ENCODE data around the gene PREX1. TPM values are rescaled to one million over a fixed set of nuclear protein-coding genes. Genes with fewer than 3 reads are reported as not detected.

The PREX1 gene
- total RNA-seq, 1 experiment from 2014 or later, result 9.5 TPM

DNA sequence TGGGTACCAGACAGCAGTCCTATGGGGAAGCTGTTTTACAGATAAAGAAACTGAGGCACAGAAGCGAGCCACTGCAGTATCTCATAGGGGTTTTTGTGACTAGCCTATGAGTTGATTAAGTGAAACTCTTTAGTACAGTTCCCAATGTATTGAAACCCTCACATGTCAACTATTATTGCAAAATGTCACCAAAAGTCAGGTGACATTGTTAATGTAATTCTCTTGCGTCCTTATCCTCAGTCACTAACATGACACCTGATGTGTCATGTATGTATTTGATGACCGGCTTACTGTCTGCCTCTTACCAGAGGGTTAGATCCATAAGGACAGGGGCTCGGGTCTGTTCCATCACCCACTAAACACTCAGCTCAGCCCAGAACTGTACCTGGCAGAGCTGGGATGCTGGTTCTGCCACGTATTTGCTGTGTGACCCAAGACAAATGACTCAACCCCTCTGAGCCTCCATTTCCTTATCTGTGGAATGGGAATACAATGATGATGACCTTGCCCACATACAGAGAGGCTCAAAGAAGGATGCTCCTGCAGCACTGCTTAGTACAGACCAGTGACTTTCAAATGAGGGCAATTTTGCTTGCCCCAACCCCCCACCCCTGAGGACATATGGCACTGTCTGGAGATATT, 32.9 kb downstream of the PREX1 start:
- POLR2A ChIA-PET, result no interaction called here
- DNase-seq, result no peak
- TF ChIP-seq, protein P1, sequence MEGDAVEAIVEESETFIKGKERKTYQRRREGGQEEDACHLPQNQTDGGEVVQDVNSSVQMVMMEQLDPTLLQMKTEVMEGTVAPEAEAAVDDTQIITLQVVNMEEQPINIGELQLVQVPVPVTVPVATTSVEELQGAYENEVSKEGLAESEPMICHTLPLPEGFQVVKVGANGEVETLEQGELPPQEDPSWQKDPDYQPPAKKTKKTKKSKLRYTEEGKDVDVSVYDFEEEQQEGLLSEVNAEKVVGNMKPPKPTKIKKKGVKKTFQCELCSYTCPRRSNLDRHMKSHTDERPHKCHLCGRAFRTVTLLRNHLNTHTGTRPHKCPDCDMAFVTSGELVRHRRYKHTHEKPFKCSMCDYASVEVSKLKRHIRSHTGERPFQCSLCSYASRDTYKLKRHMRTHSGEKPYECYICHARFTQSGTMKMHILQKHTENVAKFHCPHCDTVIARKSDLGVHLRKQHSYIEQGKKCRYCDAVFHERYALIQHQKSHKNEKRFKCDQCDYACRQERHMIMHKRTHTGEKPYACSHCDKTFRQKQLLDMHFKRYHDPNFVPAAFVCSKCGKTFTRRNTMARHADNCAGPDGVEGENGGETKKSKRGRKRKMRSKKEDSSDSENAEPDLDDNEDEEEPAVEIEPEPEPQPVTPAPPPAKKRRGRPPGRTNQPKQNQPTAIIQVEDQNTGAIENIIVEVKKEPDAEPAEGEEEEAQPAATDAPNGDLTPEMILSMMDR (IDR thresholded peaks at IDR 0.05; ENCODE audit: insufficient read depth in 1 of 2, low read depth in 1 of 2, low read length in 1 of 2, severe bottlenecking in 1 of 2, unreplicated experiment in 1 of 2), result no peak
- Mint-ChIP-seq H3K27ac (ENCODE audit: unreplicated experiment) (no peak overlapping the region), H3K9me3 (ENCODE audit: unreplicated experiment) (no peaks in the 10 kb centered on the region), H3K27me3 (ENCODE audit: insufficient read depth, unreplicated experiment) (peaks cover 4% of the 10 kb centered on the region), H3K4me3 (ENCODE audit: unreplicated experiment) (no peak overlapping the region), H3K36me3 (ENCODE audit: insufficient read depth, unreplicated experiment) (no peaks in the 10 kb centered on the region), H3K4me1 (ENCODE audit: low read depth, unreplicated experiment) (peaks cover 7% of the 10 kb centered on the region)
- intact Hi-C loops (cut with micrococcal nuclease; ENCODE audit: unreplicated experiment), result loop anchor here (5.0 kb wide), 1 partner anchor 138 kb away; no protein-coding TSS in a partner anchor
- H3K36me3 ChIP-seq (ENCODE audit: control insufficient read depth, insufficient read depth, low read length), result no peaks in the 10 kb centered on the region
- H3K4me1 ChIP-seq, result no peaks in the 10 kb centered on the region
- no peaks in the 10 kb centered on the region; the same call in 1 of the 2 replicates for H3K27me3 ChIP-seq (replicated peaks; ENCODE audit: control insufficient read depth, insufficient read depth, low read length)
- CTCF ChIA-PET, result interaction anchor here (0.8 to 1.4 kb wide), 2 partner anchors 137 kb away, joined by 3 to 4 read pairs; no protein-coding TSS in a partner anchor
- H3K9me3 ChIP-seq, result no peaks in the 10 kb centered on the region
- BruUV-seq (replicated peaks), result no TSS peak
- no peak overlapping the region for H3K4me3 ChIP-seq (ENCODE audit: low read depth, low read length)

DNA sequence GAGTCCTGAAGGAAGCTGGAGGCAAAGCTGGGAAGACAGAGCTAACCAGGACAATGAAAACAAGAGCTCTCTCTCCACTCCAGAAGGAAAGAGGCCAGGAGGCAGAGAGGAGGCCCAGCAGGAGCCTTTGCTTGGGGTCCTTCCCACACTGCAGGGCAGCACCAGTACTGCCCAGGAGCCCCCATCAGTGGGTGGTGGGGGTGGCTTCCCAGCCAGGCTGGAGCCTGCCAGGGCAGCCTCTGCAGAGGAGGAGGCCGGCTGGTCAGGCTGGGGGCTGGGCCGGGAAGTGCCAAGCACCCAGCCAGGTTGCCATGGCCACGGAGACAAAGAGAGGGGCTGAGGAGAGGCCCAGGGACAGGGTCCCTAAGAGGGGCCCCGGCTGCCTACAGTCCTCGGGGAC, 33.4 kb downstream of the PREX1 start:
- H3K27me3 Mint-ChIP-seq (ENCODE audit: insufficient read depth, unreplicated experiment), result peaks cover 8% of the 10 kb centered on the region
- intact Hi-C loops (cut with micrococcal nuclease; ENCODE audit: unreplicated experiment), result loop anchor here (5.0 kb wide), 1 partner anchor 137 kb away; no protein-coding TSS in a partner anchor
- no peaks in the 10 kb centered on the region for H3K36me3 ChIP-seq (ENCODE audit: control insufficient read depth, insufficient read depth, low read length)
- no peak overlapping the region for H3K4me3 ChIP-seq (ENCODE audit: low read depth, low read length)
- H3K4me1 ChIP-seq, result no peaks in the 10 kb centered on the region
- H3K9me3 ChIP-seq, result no peaks in the 10 kb centered on the region
- no peak overlapping the region for H3K4me3 Mint-ChIP-seq (ENCODE audit: unreplicated experiment)
- POLR2A ChIA-PET, result no interaction called here
- peak overlapping the region; percentile 7 for H3K27ac Mint-ChIP-seq (ENCODE audit: unreplicated experiment)
- CTCF ChIA-PET, result interaction anchor here (0.8 kb wide), 1 partner anchor 137 kb away, joined by 3 read pairs; no protein-coding TSS in a partner anchor
- H3K9me3 Mint-ChIP-seq (ENCODE audit: unreplicated experiment), result no peaks in the 10 kb centered on the region
- peaks cover 7% of the 10 kb centered on the region for H3K4me1 Mint-ChIP-seq (ENCODE audit: low read depth, unreplicated experiment)
- H3K36me3 Mint-ChIP-seq (ENCODE audit: insufficient read depth, unreplicated experiment), result no peaks in the 10 kb centered on the region
- no peaks in the 10 kb centered on the region; the same call in 1 of the 2 replicates for H3K27me3 ChIP-seq (replicated peaks; ENCODE audit: control insufficient read depth, insufficient read depth, low read length)
- no peak for DNase-seq
- no TSS peak for BruUV-seq (replicated peaks)
- TF ChIP-seq, protein P1 (IDR thresholded peaks at IDR 0.05; ENCODE audit: insufficient read depth in 1 of 2, low read depth in 1 of 2, low read length in 1 of 2, severe bottlenecking in 1 of 2, unreplicated experiment in 1 of 2), result no peak

DNA sequence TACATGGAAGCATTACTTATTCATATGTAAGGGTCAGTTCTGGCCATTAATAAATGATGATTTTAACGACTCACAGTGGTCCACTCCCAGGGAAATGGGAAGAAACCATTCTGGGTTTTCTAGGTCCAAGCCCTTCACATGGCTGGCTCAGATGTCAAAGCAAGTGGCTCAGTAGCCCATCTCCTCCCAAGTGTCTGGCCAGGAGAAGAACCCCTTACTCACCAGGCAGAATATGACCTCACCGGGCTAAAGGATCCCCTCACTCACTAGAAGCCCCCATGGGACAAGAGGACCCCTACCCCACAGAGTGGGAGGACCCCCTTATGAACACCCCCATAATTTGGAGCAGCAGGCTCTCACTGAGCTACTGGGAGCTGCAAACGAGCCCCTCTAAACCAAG, 34.0 kb downstream of the PREX1 start:
- Histone ChIP-seq H3K4me3 (ENCODE audit: low read depth, low read length) (no peak overlapping the region), H3K9me3 (no peaks in the 10 kb centered on the region), H3K36me3 (ENCODE audit: control insufficient read depth, insufficient read depth, low read length) (no peaks in the 10 kb centered on the region), H3K27me3 (replicated peaks; ENCODE audit: control insufficient read depth, insufficient read depth, low read length) (no peaks in the 10 kb centered on the region; the same call in 1 of the 2 replicates), H3K4me1 (no peaks in the 10 kb centered on the region)
- Mint-ChIP-seq H3K27ac (ENCODE audit: unreplicated experiment) (peak overlapping the region; percentile 7), H3K27me3 (ENCODE audit: insufficient read depth, unreplicated experiment) (peaks cover 12% of the 10 kb centered on the region), H3K4me3 (ENCODE audit: unreplicated experiment) (no peak overlapping the region), H3K4me1 (ENCODE audit: low read depth, unreplicated experiment) (peaks cover 7% of the 10 kb centered on the region), H3K9me3 (ENCODE audit: unreplicated experiment) (no peaks in the 10 kb centered on the region), H3K36me3 (ENCODE audit: insufficient read depth, unreplicated experiment) (no peaks in the 10 kb centered on the region)
- ChIA-PET POLR2A (no interaction called here), CTCF (interaction anchor here (0.8 kb wide), 1 partner anchor 136 kb away, joined by 3 read pairs; no protein-coding TSS in a partner anchor)
- intact Hi-C loops (cut with micrococcal nuclease; ENCODE audit: unreplicated experiment), result loop anchor here (5.0 kb wide), 1 partner anchor 136 kb away; no protein-coding TSS in a partner anchor
- DNase-seq, result no peak
- TF ChIP-seq, protein P1 (IDR thresholded peaks at IDR 0.05; ENCODE audit: insufficient read depth in 1 of 2, low read depth in 1 of 2, low read length in 1 of 2, severe bottlenecking in 1 of 2, unreplicated experiment in 1 of 2), result no peak
- BruUV-seq (replicated peaks), result no TSS peak

All from Caco-2 (cell line).